ENCODE measurements around the gene TNK2.
"Not testable (repeated sequence)": the region's sequence is repeated elsewhere in the genome, so short reads cannot be mapped to it uniquely, and the experiment has no call there.

Gene TNK2

DNA sequence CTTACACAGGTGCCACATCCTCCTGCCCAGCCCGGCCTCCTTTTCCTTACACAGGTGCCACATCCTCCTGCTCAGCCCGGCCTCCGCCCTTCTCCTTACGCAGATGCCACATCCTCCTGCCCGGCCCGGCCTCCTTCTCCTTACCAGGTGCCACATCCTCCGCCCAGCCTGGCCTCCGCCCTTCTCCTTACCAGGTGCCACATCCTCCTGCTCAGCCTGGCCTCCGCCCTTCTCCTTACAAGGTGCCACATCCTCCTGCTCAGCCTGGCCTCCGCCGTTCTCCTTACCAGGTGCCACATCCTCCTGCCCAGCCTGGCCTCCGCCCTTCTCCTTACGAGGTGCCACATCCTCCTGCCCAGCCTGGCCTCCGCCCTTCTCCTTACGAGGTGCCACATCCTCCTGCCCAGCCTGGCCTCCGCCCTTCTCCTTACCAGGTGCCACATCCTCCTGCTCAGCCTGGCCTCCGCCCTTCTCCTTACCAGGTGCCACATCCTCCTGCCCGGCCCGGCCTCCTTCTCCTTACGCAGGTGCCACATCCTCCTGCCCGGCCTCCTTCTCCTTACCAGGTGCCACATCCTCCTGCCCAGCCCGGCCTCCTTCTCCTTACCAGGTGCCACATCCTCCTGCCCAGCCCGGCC is 92.0 kb downstream of the TNK2 start:
- not testable (repeated sequence) for DNase-seq

DNA sequence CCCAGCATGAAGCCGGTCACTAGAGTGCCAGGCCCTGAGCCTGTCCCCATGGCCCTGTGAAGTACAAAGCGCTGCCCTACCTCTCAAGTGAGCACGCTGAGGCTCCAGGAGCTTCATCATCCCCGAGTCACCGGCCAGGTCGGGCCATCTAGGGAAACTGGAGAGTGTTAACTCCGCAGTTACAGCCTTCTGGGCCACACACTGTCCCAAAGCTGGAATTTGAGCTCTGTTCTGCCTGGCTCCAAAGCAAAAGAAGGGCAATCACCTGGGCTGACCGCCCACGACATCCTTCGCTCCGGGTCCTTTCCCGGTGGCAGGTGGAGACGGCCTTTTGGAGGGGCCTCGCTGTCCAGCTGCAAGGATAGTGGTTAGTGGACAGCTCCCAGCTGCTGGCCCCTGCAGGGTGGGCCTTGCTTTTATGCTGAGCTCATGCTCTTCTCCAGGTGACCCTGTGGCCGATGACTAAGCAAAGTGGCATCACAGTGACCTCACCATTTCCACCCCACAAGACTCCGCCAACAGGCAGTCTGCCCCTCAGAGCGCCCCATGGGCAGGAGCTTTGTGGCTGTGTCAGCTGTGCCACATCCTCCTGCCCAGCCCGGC is 93.1 kb downstream of the TNK2 start:
- no peak for DNase-seq

DNA sequence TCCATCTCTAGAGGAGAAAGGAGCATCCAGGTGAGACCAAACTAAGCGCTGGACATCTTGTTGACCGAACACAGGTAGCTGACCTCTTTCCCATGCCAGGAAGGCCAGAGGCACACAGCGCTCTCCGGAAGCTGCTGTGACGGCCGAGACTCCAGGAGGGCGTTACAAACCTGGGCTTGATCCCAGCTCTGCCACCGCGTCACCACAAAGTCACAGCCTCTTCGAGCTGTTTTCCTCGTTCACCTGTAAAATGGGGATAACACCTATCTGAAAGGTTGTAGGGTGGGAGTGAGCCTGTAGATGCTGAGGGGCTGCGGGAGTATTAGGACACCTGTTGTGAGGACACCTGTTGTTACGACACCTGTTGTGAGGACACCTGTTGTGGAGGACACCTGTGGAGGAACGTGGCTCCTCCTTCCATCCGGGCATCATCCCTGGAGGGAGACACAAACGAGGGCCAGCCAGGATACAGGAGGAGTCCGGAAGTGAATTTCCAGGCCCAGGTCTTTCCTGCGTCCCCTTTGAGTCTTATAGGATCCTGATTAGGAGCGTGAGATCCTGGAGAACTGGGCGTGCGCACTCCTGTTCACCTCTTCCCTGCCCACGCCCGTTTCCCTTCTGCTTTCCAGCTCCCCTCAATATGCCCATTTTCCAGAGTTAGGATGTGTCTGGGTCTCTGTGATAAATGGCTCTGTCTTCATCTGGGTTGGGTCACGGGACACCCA is 94.3 kb downstream of the TNK2 start:
- no peak for DNase-seq
